CD4-positive, alpha-beta T cell treated with Interleukin-21 for 1 hour (primary cell): ENCODE data around the gene ARGLU1.

Source experiments
- DNase-seq: peaks from one replicate; pipeline ENCODE4 v3.0.0-alpha.2; 2020

The ARGLU1 gene

DNA sequence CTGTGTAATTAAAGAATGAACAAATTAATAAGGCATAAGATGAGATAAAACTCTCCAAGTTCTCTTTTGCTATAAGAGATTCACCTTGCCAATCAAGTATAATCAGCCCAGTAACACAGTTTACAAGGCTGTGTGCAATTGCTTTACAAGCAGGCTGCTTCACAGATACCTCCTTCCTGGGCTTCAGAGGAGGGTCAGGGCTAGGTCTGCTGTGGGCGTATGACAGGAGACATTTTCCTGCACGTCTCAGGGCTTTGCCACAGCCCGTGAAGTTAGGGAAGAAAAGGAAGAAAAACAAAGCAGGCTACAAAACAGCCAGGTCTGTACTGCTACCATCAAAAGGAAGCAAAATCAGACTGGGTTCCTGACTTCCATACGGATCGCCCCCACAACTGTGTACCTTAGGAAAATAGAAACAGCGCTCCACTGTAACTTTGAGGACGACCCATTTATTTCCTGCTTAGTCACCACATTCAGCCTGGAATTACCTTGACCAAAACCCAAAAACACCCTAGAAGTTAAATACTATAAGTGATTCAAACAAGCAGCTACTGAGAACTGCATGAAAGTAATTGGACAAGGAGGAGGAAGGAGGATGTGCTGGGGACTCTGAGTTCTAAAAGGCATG is 44.9 kb downstream of the ARGLU1 start:
- no peak for DNase-seq

DNA sequence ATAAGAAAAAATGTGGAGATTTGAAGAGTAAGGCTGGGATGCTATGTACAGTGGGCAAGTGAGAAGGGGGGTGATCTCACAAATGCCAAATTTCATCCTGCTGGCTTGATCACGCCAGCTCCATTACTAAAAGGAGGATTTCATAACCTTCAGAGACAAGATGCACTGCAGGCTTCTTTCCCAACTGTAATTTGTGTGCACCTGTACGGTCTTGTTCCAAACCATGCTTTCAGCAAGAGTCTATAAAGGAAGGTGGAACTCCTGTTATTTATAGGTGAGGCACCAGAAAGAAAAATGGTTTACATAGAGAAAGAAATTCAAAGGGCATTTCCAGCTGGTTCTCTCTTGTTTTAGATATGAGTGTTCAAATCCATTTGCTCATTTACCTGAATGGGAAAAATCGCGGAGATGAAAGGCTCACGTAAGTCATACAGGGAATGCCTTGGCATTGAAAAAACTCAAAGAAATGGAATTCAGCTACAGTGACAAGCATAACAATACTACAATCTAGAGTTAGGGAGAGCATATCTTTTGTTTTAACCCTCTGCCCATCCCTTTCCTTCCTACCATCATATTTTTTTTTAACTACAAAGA is 45.7 kb downstream of the ARGLU1 start:
- DNase-seq, result no peak

DNA sequence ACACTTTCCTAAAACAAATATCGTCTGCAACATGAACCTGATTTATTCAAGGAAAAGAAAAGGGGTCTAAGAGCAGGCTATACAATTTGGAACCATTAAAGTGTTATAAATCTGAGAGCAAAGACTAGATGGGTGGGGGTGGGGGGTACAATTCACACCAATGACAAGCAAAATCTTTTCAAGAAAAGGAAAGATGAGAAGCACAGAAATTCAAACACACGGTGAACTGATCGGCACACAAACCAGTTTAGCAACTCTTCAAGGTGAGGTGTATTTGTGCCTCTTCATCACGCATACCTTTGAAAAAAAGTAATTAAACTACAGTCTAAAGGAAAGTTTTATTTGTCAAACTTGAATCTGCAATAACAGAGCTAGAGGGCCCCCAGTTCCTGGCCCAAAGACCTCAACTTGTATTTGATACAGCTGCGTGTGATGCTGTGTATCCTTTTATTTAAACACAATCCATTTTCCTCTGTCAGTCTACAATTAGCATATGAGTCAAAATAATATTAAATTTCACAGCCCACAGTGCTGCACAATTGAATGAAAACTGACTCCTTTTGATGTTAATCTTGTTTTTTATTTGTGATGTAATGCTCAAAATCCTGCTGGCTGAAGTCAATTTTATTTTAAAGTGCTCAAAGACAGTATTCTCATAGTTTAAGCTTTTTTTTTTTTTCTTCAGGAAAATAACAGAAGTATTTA is 46.7 kb downstream of the ARGLU1 start:
- DNase-seq, result no peak

DNA sequence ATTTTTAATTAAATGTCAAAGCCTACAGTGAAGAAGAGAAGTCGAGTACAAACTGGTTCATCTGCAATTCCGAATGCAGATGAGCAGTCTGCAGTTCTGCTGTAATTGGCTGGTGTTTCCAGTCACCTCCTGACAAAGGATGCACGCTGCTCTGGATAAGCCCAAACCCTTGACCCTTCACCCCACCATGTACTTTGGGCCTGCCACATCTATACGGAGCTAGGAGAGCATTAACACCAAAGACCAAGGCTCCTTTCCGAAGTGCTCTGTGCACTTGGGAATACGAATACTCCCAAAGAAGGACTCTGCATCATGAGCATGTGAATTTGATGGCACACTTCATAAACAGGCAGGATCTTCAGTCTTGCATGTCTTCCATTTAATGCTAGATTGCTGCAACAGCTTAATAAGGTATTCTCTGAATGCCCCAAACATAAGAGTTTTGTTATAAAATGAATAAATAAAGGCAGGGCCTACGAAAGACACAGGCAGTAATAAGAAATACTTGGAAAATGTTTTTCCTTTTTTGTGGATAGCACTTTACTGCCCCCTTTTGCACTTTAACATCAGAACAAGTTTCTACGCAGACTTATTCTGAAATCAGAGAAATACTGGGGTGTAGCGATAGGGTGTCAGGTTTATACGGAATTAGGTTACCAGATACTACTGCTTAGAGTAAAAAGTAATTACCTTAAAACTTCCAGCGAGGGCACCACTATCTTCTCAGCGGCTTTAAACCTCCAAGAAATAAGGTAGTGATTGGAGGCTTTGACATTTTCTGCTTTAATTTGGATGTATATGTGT is 47.5 kb downstream of the ARGLU1 start:
- DNase-seq, result no peak

DNA sequence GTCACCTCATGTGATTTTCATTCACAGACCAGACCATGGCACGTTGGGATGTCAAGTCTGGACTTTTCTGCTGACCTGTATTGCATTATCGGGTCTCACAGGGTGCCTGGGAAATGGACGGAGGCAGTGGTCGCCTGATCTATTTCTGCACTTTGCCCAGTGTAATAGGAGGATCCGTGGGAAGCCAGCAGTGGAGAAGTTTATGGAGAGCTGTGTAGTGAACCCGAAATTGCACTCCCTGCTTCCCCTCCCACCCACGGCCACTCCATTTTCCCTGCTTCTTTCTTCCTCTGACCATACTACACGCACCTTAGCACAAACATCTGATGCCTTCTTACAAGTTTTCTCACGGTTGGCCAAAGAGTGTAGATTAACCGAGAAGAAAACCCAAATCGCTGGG is 49.4 kb downstream of the ARGLU1 start:
- DNase-seq, result no peak

DNA sequence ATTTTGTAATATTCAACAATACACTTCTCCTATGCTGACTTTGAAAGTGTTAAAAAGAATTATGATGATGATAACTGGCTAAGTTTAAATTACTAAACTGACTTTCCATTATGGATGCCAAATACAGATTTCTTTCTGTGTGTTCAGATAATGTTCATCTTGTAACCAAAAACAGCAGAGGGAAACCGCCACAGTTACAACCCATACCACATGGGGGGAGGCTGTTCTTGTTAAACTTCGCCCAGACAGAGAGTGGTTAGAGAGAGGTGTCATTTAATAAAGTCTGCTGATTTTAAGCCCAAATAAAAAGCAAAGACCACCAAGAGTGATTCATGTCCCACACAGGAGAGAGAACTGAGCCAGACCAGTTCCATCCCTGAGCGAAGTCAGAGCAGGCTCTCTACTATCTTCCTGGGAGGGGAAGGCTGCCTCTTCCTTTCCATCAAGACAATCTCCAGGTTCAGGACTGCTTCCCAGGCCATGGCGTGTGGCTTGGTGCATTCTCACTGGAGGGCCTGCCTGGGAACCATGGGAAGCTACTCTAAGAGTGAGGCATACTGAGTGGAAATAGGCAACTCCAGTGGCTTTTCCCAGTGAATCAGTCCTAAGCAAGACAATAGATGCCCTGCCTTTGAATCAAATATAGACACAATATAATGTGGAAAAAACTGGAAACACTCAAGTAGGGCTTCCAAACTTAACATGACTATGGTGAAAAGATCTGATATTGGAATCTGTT is 50.7 kb downstream of the ARGLU1 start:
- DNase-seq, result no peak

DNA sequence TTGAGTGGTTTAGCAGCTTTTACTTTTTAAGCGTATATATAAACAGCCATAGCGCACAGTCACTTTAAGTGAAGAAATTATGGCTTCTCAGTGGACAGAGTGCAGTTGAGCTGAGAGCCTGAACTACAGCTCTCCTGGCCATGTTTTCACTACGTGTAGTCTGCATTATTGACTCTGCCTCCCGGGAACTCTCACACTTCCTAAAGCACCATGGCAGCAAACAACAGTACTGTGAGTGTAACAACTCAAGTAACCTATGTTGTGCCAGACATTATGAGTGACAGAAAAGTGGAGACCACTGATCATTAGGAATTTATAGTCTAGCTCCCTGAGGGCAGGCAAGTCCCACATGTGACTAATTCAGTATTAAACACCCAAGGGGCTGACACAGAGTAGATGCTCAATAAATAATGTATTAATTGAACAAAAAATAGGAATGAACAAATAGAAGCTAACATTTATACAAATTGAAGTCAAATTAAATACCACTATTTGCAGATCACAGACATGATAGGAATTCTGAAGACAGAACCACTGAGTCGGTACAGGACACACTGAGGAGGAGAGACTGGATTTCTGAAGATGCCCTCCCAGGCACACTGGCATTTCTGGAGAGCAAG is 52.2 kb downstream of the ARGLU1 start:
- no peak for DNase-seq

DNA sequence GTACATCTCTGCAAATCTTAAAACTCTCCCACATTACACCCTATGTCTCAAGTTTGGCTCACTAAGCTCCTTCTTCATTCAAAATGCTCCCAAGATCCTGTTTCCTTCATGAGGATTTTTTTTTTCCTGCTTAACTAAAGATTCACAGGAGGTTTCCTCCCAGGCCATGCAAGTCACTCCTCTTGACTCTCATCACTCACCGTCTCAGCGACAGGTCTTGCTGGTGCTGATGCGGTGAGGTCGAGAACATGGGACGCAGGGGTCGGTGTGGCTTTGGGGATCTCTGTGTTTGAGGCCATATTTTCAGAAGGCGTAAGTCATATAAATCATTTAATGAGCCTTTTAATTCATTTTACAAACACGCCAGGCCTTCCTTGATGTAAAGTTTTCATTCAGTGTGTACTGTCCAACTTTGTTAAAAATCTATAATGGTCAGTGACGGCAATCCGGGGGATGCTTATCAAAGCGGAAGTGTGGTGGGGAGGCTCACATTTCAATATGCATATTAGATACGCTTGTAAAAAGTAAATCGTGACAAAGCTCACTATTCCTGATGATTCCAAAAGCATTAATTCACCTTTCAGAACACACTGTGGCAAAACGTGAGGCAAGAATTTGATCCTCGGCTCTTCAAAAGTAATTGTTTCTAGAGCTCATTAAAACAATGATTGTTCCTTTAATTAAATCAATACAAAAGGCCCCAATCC is 52.9 kb downstream of the ARGLU1 start:
- no peak for DNase-seq

DNA sequence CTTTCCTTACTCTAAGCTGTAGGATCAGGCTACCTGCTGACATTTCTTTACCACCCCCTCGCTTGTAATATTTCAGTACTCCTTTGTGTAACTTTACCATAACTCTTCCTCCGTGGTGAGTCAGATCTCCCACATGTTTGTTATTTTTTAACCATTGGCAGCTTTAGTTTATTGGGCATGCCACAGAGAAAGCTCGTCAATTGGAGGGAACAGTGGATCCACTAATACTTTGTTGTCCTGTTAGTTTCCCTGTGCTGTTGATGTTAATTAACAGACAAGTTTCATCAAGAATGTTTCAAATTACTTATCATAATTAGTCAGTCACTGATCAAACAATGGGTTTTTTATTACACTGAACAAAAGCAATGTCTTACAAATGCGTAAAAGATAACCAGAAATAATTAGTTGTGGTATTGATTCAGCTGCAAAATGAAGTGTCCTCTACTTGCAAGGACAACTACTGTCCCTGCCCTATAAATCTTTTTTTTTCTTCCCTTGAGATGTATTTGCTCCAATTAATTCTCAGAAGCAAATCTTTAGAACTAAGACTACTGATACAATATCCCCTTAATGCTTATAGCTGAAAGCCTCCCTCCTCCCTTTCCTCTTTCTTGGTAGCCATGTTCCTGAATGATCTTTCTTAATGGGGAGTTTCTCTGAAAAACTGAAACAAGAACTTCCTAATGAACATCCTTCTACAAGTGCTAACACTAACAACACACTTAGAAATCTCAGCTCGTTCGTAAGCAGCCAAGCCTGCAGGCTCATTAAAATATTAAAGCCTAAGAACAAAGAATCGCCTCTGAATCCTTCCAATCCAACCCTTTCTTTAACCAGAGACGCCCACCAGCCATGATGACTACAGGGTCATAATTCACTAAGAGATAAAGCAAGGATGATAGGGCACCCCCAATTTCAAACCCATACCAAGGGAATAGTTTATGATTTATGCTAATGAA is 54.6 kb downstream of the ARGLU1 start:
- DNase-seq, result no peak

DNA sequence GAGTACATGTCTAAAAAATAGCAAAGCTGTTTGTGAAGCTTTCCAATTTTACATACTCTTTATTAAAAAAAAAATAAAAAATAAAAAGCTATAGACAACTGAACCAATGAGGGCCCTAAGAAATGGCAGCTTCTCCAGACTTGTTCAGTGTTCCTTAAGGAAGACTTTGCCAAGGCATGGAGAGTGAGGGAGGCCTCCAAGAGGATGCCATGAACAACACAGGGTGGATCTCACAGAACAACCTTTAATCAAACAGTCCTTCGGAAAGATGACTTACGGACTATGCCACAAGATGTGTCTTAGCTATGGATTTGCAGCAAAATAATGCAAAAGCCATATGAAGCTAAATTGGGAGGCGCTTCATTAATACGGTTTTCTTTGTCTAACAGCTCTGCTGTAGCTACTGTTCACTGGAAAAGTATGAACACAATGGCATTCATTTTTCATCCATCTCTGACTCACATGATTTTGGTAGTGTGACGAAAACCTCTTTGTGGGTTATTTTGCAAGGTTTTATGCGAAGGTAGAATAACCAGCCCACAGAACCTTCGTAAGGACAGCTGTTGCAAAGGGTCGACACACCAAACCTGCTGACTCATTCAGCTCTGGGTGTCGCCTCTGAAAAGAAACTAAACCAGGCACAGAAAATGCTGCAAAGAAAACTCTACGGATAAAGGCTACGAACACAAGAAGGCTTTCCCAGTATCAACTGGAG is 60.2 kb downstream of the ARGLU1 start:
- no peak for DNase-seq

DNA sequence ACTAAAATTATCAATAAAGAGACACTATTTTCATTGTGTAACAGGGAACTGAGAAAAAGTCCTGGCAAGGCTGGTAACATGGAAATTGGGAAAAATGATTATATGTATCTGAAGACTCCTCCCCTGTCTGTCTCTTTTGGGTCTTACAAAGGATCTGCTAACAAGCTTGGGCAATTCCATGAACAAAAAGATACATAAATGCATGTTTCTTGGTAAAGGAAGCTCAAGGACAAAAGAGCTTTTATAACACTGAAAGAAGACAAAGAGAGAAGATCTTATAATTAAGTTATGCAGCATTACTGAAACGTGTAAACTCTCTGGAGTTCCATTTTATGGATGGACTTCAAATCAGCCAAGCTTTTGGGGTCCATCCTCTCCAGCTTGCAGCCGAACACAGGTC is 61.7 kb downstream of the ARGLU1 start:
- no peak for DNase-seq

DNA sequence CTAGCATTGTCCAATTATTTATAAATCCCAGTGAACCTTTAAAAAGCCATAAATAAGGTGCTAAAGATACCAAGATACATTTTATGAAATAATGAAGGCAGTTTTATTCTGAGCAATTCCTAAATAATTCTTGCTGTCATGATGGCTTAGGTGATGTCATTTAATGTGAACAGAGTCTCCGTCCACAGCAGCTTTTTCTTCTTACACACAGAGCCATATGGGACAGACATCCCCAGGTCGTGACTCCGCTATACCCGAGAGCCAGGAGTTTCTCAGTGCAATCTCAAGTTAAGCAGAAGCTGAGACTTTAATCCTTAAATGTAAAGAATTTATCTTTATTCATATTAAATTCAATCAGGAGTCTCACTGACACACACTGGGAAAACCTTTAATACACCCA is 62.2 kb downstream of the ARGLU1 start:
- no peak for DNase-seq

DNA sequence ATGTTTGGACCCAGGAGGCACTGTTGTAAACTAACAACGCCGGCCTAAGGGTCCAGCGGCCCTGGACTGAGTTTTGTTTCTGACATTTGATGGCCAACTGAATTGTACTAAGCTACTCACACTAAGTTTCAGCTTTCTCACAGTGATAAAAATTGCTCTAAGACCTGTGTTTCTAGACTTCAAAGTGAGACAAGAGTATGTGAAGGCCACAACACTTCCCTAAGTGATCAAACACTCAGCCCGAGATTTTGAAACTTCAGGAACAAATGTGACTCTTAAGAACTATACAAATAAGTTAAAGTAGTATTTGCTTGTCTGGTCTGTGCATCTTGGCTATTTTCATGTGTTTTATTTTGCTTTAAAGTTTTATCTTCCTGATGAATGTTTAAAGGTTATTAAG is 62.6 kb downstream of the ARGLU1 start:
- no peak for DNase-seq

DNA sequence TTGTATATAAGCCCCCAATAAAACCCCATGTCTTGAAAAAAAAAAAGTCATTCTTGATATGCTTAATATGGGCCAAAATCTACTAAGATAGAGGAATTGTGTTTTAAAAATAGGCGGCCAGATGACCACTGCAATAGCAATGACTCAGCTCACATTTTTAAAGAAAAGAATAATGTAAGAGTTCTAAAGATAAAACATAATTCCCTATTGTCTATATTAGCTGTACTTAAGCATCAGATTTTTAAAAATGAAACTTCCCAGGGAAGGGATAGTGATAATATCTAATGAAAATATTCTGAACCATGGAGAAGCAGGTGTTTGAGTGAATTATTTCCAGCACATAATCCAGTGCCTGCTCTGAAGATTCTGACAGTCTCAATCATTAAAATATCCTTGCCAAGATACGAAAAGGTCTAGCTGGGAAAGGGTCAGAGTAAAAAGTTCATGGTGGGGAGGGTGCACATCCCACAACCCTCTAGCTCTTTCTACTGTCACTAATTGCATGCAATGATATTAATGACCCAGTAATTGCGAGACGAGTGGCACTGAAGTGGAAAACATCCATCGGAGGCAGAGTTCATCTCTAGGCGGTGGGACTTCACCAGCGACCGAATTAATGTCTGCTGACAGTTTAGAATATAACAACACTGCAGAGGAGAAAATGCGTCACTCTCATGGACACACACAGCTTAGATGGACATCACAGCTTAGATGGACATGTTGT is 64.0 kb downstream of the ARGLU1 start:
- no peak for DNase-seq

DNA sequence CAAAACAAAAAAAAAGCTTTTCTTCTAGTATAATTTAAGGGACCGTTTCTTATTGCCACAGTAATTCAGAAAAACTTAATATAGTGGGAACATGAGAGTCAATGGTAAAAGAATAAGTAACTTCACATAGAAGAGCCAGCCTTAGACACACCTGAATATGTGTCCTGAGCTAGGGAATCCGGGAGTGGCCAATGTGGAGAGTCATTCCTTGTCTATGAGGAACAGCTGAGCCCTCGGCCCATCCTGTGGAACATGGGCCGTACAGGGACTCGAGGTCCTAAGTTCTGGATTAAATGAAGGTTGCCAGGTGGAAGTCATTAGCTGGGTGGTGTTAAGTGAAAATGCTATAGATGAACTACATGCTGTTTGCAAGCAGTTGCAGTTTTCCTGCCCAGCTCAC is 64.7 kb downstream of the ARGLU1 start:
- no peak for DNase-seq

DNA sequence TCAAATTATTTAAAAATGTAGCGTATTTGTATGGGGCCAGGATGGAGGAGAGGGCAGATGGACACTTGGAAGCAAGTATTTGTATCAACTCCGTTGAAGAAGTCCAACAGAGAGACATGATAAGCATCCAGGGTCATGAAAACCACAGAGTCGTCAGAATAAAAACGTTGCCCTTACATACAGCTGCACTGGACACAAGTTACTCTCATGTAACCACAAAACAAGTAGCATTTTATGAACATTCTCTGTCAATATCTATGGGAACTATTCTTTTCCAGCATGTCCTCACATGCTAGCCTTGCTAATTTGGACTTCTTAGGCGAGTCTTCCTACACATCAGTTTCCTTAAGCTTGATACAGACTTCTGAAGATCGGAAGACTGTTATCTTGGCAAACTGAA is 67.5 kb downstream of the ARGLU1 start:
- no peak for DNase-seq

DNA sequence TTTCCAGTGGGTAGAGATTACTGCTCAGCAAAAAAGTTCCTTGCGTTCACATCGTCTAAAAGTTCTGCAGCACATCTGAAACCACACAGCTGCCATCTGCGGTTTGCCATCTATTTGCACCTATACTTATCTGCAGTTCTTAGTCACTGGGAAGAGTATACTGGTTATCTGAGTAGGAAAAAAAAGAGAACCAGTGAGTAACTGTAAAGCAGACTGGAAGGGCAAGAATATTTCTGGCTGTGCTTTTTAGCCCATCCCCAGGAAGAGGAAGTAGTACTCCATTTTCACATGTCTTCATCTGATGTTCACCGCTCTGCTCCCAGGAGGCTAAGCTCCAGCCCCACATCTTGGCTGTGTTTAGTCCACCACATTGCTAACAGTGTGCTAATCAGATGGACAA is 68.0 kb downstream of the ARGLU1 start:
- no peak for DNase-seq

DNA sequence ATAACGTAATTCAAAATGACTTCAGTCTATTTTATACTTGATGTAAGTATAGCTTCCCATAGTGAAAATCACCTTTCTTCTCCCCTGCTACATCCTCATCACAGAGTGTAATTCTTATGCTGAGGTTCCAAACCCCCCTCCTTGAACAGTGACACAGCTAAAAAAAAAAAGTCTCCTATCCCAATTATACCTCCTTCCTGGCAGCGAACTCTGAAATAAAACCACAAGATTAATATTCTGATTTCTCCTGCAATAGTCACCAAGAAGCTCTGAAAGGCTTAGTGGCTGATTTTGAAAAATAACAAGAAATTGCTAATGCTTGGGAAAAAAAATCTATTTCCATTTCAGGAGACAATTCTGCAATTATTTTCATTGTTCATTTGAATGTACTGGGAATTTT is 68.8 kb downstream of the ARGLU1 start:
- DNase-seq, result no peak

DNA sequence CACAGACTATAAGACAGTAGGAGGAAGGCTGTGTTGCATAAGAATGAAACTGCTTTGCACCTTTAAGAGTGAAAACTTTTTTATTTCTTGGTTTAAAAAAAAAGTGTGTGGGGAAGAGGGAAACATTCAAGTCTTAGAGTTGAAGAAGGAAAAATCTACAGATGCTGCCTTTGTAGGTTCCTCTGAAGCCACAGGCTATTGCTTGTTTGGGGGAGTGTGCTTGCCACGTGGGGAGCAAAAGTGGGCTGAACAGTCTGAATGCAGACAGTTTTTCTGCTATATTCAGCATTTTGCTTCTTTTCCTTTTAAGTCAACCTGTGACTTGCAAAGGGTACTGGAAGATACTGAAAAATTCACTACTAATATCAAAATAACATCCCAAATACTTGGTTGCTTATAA is 69.4 kb downstream of the ARGLU1 start:
- no peak for DNase-seq
